GM18951 (cell line): ENCODE data around the gene DENND4A.
A peak's percentile ranks its signal among the peaks of the same experiment; 100 is the strongest.

ENCODE experiments used
- POLR2A ChIP-seq: IDR thresholded peaks from 4 replicates; pipeline ENCODE4 v1.6.1; 2011; ENCODE audit warnings: mild to moderate bottlenecking; ENCODE audit not compliant: insufficient read length, insufficient read depth; ENCODE audit errors: extremely low read depth
- in situ Hi-C: fragments of 300-500 bp; cut with MboI; formaldehyde crosslinking; loops from one replicate; pipeline ENCODE4 v1.12.0; 2022; ENCODE audit warnings: low sequenced_read_pairs, mixed read lengths, inconsistent platforms; ENCODE audit not compliant: unreplicated experiment

DENND4A gene

DNA sequence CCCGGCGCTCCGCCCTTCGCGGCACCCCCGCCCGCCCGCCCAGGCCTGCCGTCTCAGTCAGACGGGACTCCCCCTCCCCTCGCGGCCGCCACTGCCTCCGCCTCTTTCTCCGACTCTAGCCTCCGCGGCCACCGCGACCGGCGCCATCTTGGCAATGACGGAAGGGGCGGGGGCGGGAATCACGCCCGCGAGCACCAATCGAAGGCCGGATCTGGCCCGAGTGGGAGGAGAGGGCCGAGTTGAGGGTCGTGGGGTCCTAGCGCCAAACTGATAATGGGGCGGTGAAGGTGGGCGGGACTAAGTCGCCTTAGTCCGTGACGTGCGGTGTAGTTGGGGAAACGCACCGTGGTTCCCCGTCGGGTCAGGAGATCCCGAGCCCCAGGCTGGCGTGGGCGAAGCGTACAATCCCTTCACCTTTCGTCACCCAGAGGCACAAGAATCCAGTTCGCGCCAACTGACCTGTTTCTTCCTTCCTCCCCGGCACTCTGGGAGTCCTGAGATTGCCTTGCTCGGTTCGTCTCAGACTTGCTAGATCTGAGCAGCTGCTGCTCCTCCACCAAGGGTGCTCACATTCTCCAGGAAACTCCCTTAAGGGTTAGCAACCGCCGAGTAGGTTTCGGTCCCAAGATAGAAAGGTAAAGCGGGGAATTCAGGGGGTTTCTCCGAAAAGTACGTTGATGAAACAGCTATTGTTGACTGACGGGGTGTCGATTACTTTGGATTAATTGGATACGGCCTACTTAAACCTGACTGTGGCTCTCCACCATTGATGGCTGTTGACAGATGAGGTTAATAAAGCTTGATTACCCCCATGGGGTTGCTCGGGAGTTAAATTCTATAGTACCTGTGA lies at the start of gene DENND4A:
TSS of gene DENND4A (minus strand) at position 156 of the 850 bp plus-strand sequence. CDS start 35,843 bp downstream, outside the sequence.
- in situ Hi-C loops, result no loop called here
- TF ChIP-seq POLR2A, result peak; percentile 62

DNA sequence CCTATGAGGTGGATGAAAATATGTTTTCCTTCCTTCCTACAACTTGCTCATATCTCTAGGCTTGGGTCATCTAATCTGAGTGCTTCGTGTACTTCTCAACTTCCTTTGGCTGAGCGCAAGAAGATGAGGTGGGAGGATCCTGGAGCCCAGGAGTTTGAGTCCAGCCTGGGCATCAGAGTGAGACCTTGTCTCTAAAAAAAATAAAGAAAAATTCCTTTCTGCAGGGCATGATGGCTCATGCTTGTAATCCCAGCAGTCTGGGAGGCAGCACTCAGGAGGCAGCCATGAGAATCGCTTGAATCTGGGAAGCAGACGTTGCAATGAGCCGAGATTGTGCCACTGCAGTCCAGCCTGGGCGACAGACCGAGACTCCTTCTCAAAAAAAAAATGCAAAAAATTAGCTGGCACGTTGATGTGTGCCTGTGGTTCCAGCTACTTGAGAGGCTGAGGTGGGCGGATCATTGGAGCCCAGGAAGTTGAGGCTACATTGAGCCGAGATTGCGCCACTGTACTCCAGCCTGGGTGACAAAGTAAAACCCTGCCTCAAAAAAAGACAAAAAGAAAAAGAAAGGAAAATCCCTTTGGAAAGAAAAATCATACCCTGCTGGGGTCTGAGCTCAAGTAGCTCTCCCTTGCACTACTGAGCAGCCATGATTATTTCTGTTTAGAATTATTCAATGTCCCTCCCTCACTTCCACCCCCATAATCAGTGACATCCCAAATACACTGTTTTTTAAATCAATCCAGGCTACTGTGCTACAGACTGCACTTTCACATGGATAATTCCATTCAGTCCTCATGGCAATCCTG lies 49.2 kb upstream of the DENND4A start:
- TF ChIP-seq POLR2A, result no peak

GRCh38 chr15:65839985-65840384 lies 47.9 kb upstream of the DENND4A start:
- in situ Hi-C loops, result loop anchor here (10.0 kb wide), 1 partner anchor 215 kb away; the partner anchor contains the start of gene SLC24A1
- TF ChIP-seq POLR2A, result no peak

More for the DNA sequence above, 49.2 kb upstream of the DENND4A start:
- in situ Hi-C loops, result loop anchor here (10.0 kb wide), 1 partner anchor 217 kb away; the partner anchor contains the start of gene SLC24A1

DNA sequence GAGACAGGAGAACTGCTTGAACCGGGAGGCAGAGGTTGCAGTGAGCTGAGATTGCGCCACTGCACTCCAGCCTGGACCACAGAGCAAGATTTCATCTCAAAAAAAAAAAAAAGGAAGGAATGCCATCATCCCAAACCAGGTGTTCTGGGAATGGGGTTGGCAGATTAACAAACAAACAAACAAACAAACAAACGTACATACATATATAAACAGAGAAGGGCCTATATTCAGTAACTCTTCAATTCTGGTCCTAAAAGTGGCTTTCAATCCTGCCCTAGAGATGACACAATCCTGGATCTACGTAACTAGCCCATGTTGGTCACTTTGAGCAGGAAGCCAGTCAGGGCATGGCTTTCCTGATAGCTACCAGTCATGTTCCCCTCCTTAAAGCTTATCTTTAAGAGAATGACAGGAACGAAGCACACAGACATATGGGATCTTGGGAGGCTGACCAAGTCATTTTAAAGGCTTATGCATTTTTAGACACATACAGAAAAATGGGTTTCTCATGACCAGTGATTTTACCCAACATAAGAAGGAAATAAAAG lies 47.3 kb upstream of the DENND4A start:
- in situ Hi-C loops, result no loop called here
- no peak for TF ChIP-seq POLR2A

GRCh38 chr15:65837301-65838294 lies 45.5 kb upstream of the DENND4A start:
- no peak for TF ChIP-seq POLR2A
- in situ Hi-C loops, result no loop called here

- in situ Hi-C loops, result no loop called here
- TF ChIP-seq POLR2A, result no peak
Measured at GRCh38 chr15:65836665-65837064, 44.6 kb upstream of the DENND4A start.

- in situ Hi-C loops, result no loop called here
- no peak for TF ChIP-seq POLR2A
Measured at GRCh38 chr15:65835447-65835846, 43.4 kb upstream of the DENND4A start.

DNA sequence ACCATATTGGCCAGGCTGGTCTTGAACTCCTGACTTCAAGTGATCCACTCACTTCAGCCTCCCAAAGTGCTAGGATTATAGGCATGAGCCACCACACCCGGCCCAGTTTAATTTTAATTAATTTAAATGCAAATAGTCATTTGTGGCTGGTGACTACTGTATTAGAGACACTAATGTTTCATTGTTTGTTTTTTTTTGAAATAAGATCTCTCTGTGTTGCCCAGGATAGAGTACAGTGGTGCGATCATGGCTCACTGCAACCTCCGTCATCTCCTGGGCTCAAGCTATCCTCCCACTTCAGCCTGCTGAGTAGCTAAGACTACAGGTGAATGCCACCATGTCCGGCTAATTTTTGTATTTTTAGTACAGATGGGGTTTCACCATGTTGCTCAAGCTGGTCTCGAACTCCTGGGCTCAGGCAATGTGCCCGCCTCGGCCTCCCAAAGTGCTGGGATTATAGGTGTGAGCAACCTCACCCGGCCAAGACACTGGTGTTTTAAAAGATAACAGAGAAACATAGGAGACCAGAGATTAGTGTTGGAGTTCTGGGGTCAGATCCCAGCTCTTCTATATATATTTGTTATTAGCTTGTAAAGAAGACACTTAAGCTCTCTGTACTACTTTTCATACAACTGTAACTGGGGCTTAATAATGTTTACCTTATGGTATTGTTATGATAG lies 42.6 kb upstream of the DENND4A start:
- in situ Hi-C loops, result no loop called here
- no peak for TF ChIP-seq POLR2A

- in situ Hi-C loops, result no loop called here
- no peak for TF ChIP-seq POLR2A
Measured at GRCh38 chr15:65833501-65834205, 41.6 kb upstream of the DENND4A start.

DNA sequence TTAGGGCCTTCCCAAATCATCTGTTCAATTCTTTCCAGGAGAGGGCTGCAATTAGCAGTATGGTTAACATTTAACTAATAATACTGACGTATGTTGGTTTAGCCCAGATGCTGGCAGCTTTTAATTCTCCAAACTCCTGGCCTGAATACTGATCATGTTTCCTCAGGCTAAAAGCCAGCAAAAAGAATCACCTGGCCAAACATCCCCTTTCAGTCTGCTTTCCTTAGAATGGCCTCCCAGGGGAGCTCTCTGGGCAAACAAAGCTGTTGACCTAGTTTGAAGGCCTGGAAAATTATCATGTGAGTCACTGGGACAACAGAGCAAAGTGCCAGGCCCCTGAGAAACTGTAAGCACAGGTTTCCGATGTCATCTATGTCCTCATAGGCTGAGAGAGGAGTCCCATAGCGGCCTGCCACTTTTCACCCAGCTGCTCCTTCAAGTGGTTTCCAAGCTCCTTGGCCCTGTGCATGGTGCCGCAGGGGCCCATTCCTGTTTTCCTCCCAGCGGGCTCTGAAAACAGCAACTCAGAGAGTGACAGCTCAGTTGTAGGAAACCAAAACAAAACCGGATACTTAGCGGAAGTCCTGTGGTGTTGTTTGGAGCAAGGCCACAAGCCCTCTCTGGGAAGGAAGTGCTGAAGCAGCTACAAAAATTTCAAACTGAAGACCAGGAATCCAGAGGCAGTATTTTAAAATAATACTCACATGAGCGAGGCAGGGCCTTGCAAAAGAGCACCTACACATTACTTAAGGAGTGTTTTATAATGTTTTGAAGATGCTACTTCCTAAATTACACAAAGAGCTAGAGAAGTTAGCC lies 40.7 kb upstream of the DENND4A start:
- TF ChIP-seq POLR2A, result no peak
- in situ Hi-C loops, result no loop called here
